Measurements from ENCODE around the gene FSD1.
"Not testable (repeated sequence)": the region's sequence is repeated elsewhere in the genome, so short reads cannot be mapped to it uniquely, and the experiment has no call there.

FSD1 gene

GRCh38 chr19:4305659-4306058, 1.3 kb downstream of the FSD1 start:
- DNase-seq: no peak
- intact Hi-C loops (cut with DNase I): no loop called here

- intact Hi-C loops (cut with DNase I): no loop called here
- no peak for DNase-seq
These were observed 6.1 kb downstream of the FSD1 start for GRCh38 chr19:4310247-4311121.

DNA sequence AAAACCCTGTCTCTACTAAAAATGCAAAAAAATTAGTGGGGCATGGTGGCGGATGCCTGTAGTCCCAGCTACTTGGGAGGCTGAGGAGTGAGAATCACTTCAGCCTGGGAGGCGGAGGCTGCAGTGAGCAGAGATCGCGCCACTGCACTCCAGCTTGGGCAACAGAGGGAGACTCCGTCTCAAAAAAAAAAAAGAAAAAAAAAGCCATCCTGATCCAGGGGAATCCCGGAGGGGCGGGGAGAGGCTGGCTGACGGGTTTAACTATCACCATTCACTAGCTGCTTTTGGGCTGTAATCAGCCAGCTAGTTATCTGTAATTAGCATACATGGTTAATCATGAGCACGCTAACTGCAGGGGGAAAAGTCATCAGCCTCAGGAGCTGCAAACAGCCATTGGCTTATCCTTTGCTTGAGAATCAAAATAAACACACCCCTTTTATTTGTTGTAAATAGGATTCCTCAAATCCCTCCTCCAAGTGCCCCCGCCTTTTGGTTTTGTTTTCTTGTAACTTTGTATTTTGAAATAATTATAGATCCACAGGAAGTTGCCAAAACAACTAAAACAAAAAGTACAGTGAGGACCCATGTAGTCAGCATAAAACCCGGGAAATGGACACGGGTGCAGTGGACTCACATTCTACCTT, 9.6 kb downstream of the FSD1 start:
- no peak for DNase-seq
- intact Hi-C loops (cut with DNase I): no loop called here

GRCh38 chr19:4316956-4317355, 12.6 kb downstream of the FSD1 start:
- intact Hi-C loops (cut with DNase I): no loop called here
- no peak for DNase-seq

DNA sequence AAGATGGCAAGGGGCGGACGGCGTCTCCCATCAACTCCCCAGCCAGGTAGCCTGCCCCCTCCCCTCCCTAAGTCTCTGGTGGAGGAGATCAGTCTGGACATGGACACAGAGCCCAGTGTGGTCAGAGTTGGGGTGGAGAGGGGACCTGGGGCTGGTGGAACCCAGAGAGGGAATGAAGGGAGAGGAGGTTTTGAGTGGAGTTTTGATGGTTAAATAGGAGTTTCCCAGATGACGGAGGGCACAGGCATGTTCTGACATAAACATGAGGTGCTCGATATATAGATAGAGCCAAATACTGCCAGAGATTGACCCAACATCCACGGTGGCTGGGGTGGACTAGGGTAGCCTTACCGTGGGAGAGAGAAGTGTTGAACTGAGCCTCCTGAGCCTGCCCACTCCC, 14.1 kb downstream of the FSD1 start:
- DNase-seq: no peak
- intact Hi-C loops (cut with DNase I): no loop called here

DNA sequence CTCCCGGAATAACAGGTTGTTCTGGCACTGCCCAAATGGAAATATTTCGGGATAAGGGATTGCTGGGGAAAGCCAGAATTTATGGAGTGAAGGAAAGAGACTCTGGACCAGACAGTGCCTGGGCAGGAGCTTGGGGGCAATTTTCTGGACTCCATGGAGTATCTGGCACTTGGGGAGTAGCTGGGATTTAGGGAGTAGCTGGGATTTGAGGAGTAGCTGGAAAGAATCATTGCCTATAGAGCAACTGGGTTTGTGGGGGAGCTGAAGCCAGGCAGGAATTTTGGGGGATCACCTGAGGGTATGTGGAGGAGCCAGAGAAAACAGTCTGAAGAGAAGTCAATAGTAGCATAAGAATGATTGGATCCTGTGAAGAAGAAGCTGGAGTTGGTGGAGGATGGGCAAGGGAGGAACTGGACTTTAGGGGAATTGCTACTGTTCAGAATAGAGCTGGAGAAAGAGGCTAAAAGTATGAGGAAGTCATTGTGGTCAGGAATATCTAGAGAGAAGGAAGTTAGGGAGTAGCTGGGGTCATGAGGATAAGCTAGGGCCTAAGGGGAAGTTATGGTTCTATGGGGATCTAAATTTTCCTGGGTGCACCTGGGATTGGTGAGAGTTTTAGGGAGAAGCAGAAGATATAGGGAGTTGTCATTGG, 14.8 kb downstream of the FSD1 start:
- DNase-seq: no peak
- intact Hi-C loops (cut with DNase I): no loop called here

DNA sequence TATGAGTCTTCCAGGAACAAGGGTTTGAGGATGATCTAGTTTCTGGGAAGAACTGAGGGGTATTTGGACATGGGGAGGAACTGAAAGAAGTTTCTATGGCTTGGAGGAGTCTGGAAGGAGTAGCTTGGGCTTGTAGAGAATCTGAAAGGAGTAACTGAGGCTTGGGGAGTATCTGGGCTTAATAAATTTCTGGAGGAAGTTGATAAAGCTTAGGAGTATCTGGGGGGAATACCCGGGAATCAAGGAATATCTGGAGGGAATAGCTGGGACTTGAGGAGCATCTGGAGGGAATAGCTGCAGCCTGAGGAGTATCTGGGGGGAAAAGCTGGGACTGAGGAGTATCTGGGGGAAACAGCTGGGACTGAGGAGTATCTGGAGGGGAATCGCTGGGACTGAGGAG, 16.0 kb downstream of the FSD1 start:
- intact Hi-C loops (cut with DNase I): no loop called here
- DNase-seq: no peak

- intact Hi-C loops (cut with DNase I): no loop called here
These were observed 18.7 kb downstream of the FSD1 start for GRCh38 chr19:4322942-4323665.

GRCh38 chr19:4323692-4324091, 19.3 kb downstream of the FSD1 start:
- intact Hi-C loops (cut with DNase I): no loop called here
- no peak for DNase-seq

More at GRCh38 chr19:4322942-4323665, 18.7 kb downstream of the FSD1 start:
- no peak for DNase-seq

GRCh38 chr19:4324228-4324627, 19.8 kb downstream of the FSD1 start:
- intact Hi-C loops (cut with DNase I): no loop called here
- DNase-seq: no peak

DNA sequence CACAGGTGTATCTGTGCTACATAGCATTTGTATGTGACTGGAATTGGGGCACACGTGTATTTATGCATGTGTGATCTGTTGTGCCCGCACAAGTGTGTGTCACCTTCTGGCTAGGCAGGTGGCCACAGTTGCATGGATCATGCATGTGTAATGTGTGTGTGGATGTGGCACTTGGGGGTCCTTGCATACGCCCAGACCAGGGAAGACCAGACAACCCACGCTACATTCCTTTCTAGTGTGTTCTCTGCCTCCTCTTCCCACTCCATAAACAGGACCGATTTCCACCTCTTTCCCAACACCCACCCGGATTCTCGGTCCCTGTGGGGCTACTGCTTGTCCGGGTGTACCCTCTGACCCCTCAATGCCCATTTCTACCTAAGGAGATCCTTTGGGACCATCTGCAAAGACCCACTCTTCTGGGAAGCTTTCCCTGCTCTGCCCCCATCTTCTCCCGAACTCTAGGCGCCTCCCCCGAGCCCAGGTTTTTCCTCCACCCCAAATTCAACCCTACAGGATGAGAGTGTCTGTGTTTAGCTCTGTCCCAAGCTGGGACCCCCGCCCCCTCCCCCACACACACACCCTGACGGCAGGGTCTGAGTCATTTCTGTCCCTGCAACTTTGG, 21.9 kb downstream of the FSD1 start:
- intact Hi-C loops (cut with DNase I): no loop called here
- no peak for DNase-seq

DNA sequence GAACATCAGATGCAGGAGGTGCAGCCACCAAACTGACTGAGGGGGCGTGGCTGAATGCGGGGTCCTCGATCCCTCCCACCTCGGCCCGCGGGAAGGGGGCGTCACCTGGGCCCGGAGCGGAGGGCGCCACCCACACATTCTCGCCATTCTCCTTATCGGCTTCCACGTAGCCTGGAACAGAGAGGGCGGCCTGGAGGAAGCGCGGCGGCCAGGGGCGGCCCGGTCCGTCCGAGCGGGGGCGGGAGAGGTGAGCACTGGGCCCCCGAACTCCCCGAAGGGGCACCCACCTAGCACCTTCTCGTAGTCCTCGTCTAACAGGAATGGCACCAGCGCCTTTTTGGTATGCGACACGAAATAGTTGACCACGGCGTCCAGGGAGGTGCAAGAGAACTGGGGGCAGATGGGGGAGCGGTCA, 22.4 kb downstream of the FSD1 start:
- intact Hi-C loops (cut with DNase I): no loop called here
- no peak for DNase-seq

GRCh38 chr19:4327252-4327876, 23.0 kb downstream of the FSD1 start:
- DNase-seq: peak; percentile 22 to 83 (median 68)
- intact Hi-C loops (cut with DNase I): no loop called here

- DNase-seq: no peak
- intact Hi-C loops (cut with DNase I): loop anchor here (2.0 kb wide), 1 partner anchor 15 kb away; the partner anchor contains the start of gene MPND
These were observed 23.5 kb downstream of the FSD1 start for GRCh38 chr19:4327877-4328242.

- intact Hi-C loops (cut with DNase I): loop anchor here (2.0 kb wide), 1 partner anchor 14 kb away; the partner anchor contains the start of gene MPND
- peak; percentile 84 to 100 (median 96) for DNase-seq
These were observed 24.0 kb downstream of the FSD1 start for GRCh38 chr19:4328243-4328990.

GRCh38 chr19:4328991-4329681, 24.7 kb downstream of the FSD1 start:
- intact Hi-C loops (cut with DNase I): loop anchor here (2.0 kb wide), 1 partner anchor 14 kb away; the partner anchor contains the start of gene MPND
- DNase-seq: not testable (repeated sequence)

DNA sequence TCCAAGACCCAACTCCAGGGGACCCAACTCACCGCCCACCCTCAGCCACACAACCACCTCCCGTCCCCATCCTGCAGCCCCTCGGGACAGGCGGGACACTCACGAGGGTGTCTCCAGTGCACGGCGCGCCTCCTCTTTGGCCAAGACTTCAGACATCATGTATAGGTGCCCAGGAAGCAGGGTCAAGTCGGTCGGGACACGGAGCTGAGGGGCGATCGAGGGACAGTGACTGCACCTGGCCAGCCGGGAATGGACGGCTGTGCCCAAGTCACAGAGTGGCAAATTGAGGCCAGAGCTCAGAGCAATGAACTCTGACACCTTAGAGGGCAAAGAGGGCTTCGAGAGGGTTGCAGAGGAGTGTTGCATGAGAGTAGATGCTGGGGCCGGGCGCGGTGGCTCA, 25.5 kb downstream of the FSD1 start:
- intact Hi-C loops (cut with DNase I): loop anchor here (2.0 kb wide), 1 partner anchor 13 kb away; the partner anchor contains the start of gene MPND
- no peak for DNase-seq
